Measurements from ENCODE around the gene NKX2-4. TPM values are rescaled to one million over a fixed set of nuclear protein-coding genes. Genes with fewer than 3 reads are reported as not detected.
"Not testable (repeated sequence)": the region's sequence is repeated elsewhere in the genome, so short reads cannot be mapped to it uniquely, and the experiment has no call there.

The NKX2-4 gene
- total RNA-seq, 2 experiments from 2014 or later: not detected

- no peaks in the 10 kb centered on the region for H3K9me3 Mint-ChIP-seq
- CTCF ChIA-PET: no interaction called here
- no peak overlapping the region for H3K27ac Mint-ChIP-seq
- intact Hi-C loops (cut with micrococcal nuclease): no loop called here
- H3K36me3 Mint-ChIP-seq (ENCODE audit: low read depth): peaks cover 27% of the 10 kb centered on the region
- no peak overlapping the region for H3K4me3 Mint-ChIP-seq
- no peaks in the 10 kb centered on the region for H3K27me3 Mint-ChIP-seq (ENCODE audit: low read depth)
- H3K4me1 Mint-ChIP-seq (ENCODE audit: low read depth): peaks cover 6% of the 10 kb centered on the region
- DNase-seq: no peak
These were observed 23.9 kb downstream of the NKX2-4 start for GRCh38 chr20:21373436-21373835.

- Mint-ChIP-seq H3K27me3 (ENCODE audit: low read depth) (no peaks in the 10 kb centered on the region), H3K4me1 (ENCODE audit: low read depth) (peaks cover 6% of the 10 kb centered on the region), H3K27ac (no peak overlapping the region), H3K4me3 (no peak overlapping the region), H3K9me3 (no peaks in the 10 kb centered on the region), H3K36me3 (ENCODE audit: low read depth) (peaks cover 34% of the 10 kb centered on the region)
- CTCF ChIA-PET: interaction anchor here (0.9 kb wide), 1 partner anchor 9 kb away, joined by 3 read pairs; no protein-coding TSS in a partner anchor
- intact Hi-C loops (cut with micrococcal nuclease): no loop called here
- no peak for DNase-seq
These were observed 25.3 kb downstream of the NKX2-4 start for GRCh38 chr20:21372016-21372415.

GRCh38 chr20:21371193-21371592 is 26.1 kb downstream of the NKX2-4 start:
- Mint-ChIP-seq H3K4me3 (no peak overlapping the region), H3K36me3 (ENCODE audit: low read depth) (peaks cover 35% of the 10 kb centered on the region)
- CTCF ChIA-PET: no interaction called here

GRCh38 chr20:21368791-21369190 is 28.5 kb downstream of the NKX2-4 start:
- CTCF ChIA-PET: no interaction called here
- peaks cover 29% of the 10 kb centered on the region for H3K36me3 Mint-ChIP-seq (ENCODE audit: low read depth)
- H3K4me3 Mint-ChIP-seq: no peak overlapping the region
- H3K27ac Mint-ChIP-seq: no peak overlapping the region
- no peaks in the 10 kb centered on the region for H3K27me3 Mint-ChIP-seq (ENCODE audit: low read depth)
- no peaks in the 10 kb centered on the region for H3K9me3 Mint-ChIP-seq
- DNase-seq: no peak
- intact Hi-C loops (cut with micrococcal nuclease): no loop called here
- peaks cover 6% of the 10 kb centered on the region for H3K4me1 Mint-ChIP-seq (ENCODE audit: low read depth)

More at GRCh38 chr20:21371193-21371592, 26.1 kb downstream of the NKX2-4 start:
- no peak for DNase-seq
- Mint-ChIP-seq H3K27me3 (ENCODE audit: low read depth) (no peaks in the 10 kb centered on the region), H3K27ac (no peak overlapping the region), H3K9me3 (no peaks in the 10 kb centered on the region), H3K4me1 (ENCODE audit: low read depth) (peaks cover 6% of the 10 kb centered on the region)
- intact Hi-C loops (cut with micrococcal nuclease): no loop called here

- intact Hi-C loops (cut with micrococcal nuclease); H3K4me3 Mint-ChIP-seq; DNase-seq; H3K4me1 Mint-ChIP-seq (ENCODE audit: low read depth); H3K27me3 Mint-ChIP-seq (ENCODE audit: low read depth); H3K27ac Mint-ChIP-seq; H3K9me3 Mint-ChIP-seq: not testable (repeated sequence)
- peaks cover 34% of the 10 kb centered on the region for H3K36me3 Mint-ChIP-seq (ENCODE audit: low read depth)
- CTCF ChIA-PET: interaction anchor here (0.6 kb wide), 1 partner anchor 264 kb away, joined by 3 read pairs; no protein-coding TSS in a partner anchor
These were observed 31.1 kb downstream of the NKX2-4 start for GRCh38 chr20:21366273-21366672.

- Mint-ChIP-seq H3K4me1 (ENCODE audit: low read depth) (peaks cover 2% of the 10 kb centered on the region), H3K27me3 (ENCODE audit: low read depth) (no peaks in the 10 kb centered on the region), H3K9me3 (no peaks in the 10 kb centered on the region), H3K36me3 (ENCODE audit: low read depth) (peaks cover 35% of the 10 kb centered on the region), H3K4me3 (no peak overlapping the region), H3K27ac (no peak overlapping the region)
- DNase-seq: no peak
- intact Hi-C loops (cut with micrococcal nuclease): no loop called here
- CTCF ChIA-PET: interaction anchor here (0.6 kb wide), 1 partner anchor 264 kb away, joined by 3 read pairs; no protein-coding TSS in a partner anchor
These were observed 31.6 kb downstream of the NKX2-4 start for GRCh38 chr20:21365771-21366170.

- Mint-ChIP-seq H3K4me1 (ENCODE audit: low read depth) (peaks cover 9% of the 10 kb centered on the region), H3K9me3 (no peaks in the 10 kb centered on the region), H3K36me3 (ENCODE audit: low read depth) (peaks cover 42% of the 10 kb centered on the region), H3K4me3 (no peak overlapping the region), H3K27ac (no peak overlapping the region), H3K27me3 (ENCODE audit: low read depth) (no peaks in the 10 kb centered on the region)
- CTCF ChIA-PET: interaction anchor here (0.7 to 1.4 kb wide), 2 partner anchors 69 to 129 kb away, joined by 4 to 5 read pairs; no protein-coding TSS in a partner anchor
- intact Hi-C loops (cut with micrococcal nuclease): no loop called here
- DNase-seq: no peak
These were observed 32.9 kb downstream of the NKX2-4 start for GRCh38 chr20:21364413-21364812.

GRCh38 chr20:21361266-21361665 is 36.1 kb downstream of the NKX2-4 start:
- H3K4me1 Mint-ChIP-seq (ENCODE audit: low read depth): peaks cover 9% of the 10 kb centered on the region
- no peak overlapping the region for H3K27ac Mint-ChIP-seq
- CTCF ChIA-PET: interaction anchor here (0.6 kb wide), 1 partner anchor 562 kb away, joined by 3 read pairs; no protein-coding TSS in a partner anchor
- H3K27me3 Mint-ChIP-seq (ENCODE audit: low read depth): no peaks in the 10 kb centered on the region
- no peaks in the 10 kb centered on the region for H3K9me3 Mint-ChIP-seq
- peaks cover 33% of the 10 kb centered on the region for H3K36me3 Mint-ChIP-seq (ENCODE audit: low read depth)
- DNase-seq: no peak
- intact Hi-C loops (cut with micrococcal nuclease): no loop called here
- no peak overlapping the region for H3K4me3 Mint-ChIP-seq

GRCh38 chr20:21360705-21361104 is 36.6 kb downstream of the NKX2-4 start:
- no peak overlapping the region for H3K4me3 Mint-ChIP-seq
- CTCF ChIA-PET: interaction anchor here (0.6 kb wide), 1 partner anchor 562 kb away, joined by 3 read pairs; no protein-coding TSS in a partner anchor

GRCh38 chr20:21358737-21359136 is 38.6 kb downstream of the NKX2-4 start:
- no peak for DNase-seq
- Mint-ChIP-seq H3K36me3 (ENCODE audit: low read depth) (peaks cover 35% of the 10 kb centered on the region), H3K4me1 (ENCODE audit: low read depth) (peaks cover 9% of the 10 kb centered on the region), H3K27me3 (ENCODE audit: low read depth) (no peaks in the 10 kb centered on the region), H3K9me3 (no peaks in the 10 kb centered on the region), H3K27ac (no peak overlapping the region), H3K4me3 (no peak overlapping the region)
- intact Hi-C loops (cut with micrococcal nuclease): no loop called here
- CTCF ChIA-PET: no interaction called here

More at GRCh38 chr20:21360705-21361104, 36.6 kb downstream of the NKX2-4 start:
- H3K4me1 Mint-ChIP-seq (ENCODE audit: low read depth): peaks cover 9% of the 10 kb centered on the region
- no peak overlapping the region for H3K27ac Mint-ChIP-seq
- H3K9me3 Mint-ChIP-seq: no peaks in the 10 kb centered on the region
- peaks cover 32% of the 10 kb centered on the region for H3K36me3 Mint-ChIP-seq (ENCODE audit: low read depth)
- no peaks in the 10 kb centered on the region for H3K27me3 Mint-ChIP-seq (ENCODE audit: low read depth)
- no peak for DNase-seq
- intact Hi-C loops (cut with micrococcal nuclease): no loop called here

GRCh38 chr20:21357844-21358243 is 39.5 kb downstream of the NKX2-4 start:
- no peak overlapping the region for H3K27ac Mint-ChIP-seq
- no peaks in the 10 kb centered on the region for H3K27me3 Mint-ChIP-seq (ENCODE audit: low read depth)
- peaks cover 28% of the 10 kb centered on the region for H3K36me3 Mint-ChIP-seq (ENCODE audit: low read depth)
- H3K9me3 Mint-ChIP-seq: no peaks in the 10 kb centered on the region
- peaks cover 9% of the 10 kb centered on the region for H3K4me1 Mint-ChIP-seq (ENCODE audit: low read depth)
- H3K4me3 Mint-ChIP-seq: no peak overlapping the region
- intact Hi-C loops (cut with micrococcal nuclease): no loop called here
- DNase-seq: no peak
- CTCF ChIA-PET: no interaction called here

GRCh38 chr20:21356386-21356785 is 40.9 kb downstream of the NKX2-4 start:
- Mint-ChIP-seq H3K4me3 (no peak overlapping the region), H3K9me3 (no peaks in the 10 kb centered on the region), H3K27ac (no peak overlapping the region), H3K36me3 (ENCODE audit: low read depth) (peaks cover 22% of the 10 kb centered on the region), H3K4me1 (ENCODE audit: low read depth) (peaks cover 9% of the 10 kb centered on the region), H3K27me3 (ENCODE audit: low read depth) (no peaks in the 10 kb centered on the region)
- intact Hi-C loops (cut with micrococcal nuclease): no loop called here
- no peak for DNase-seq
- CTCF ChIA-PET: interaction anchor here (1.0 kb wide), 1 partner anchor 121 kb away, joined by 3 read pairs; no protein-coding TSS in a partner anchor

- H3K4me1 Mint-ChIP-seq (ENCODE audit: low read depth): peaks cover 8% of the 10 kb centered on the region
- CTCF ChIA-PET: no interaction called here
- H3K27ac Mint-ChIP-seq: no peak overlapping the region
These were observed 41.3 kb downstream of the NKX2-4 start for GRCh38 chr20:21355981-21356380.

More at GRCh38 chr20:21355981-21356380, 41.3 kb downstream of the NKX2-4 start:
- no peak for DNase-seq
- peaks cover 20% of the 10 kb centered on the region for H3K36me3 Mint-ChIP-seq (ENCODE audit: low read depth)
- H3K9me3 Mint-ChIP-seq: no peaks in the 10 kb centered on the region
- H3K27me3 Mint-ChIP-seq (ENCODE audit: low read depth): no peaks in the 10 kb centered on the region
- intact Hi-C loops (cut with micrococcal nuclease): no loop called here
- H3K4me3 Mint-ChIP-seq: no peak overlapping the region

Data from activated naive CD4-positive, alpha-beta T cell treated with anti-CD3 and anti-CD28 coated beads for 36 hours (primary cell).